PC-9 (cell line): Measurements from ENCODE around the gene CARS2. TPM values are rescaled to one million over a fixed set of nuclear protein-coding genes. Genes with fewer than 3 reads are reported as not detected.

ENCODE experiments used
- BruUV-seq: library from RNA; stranded (reverse); fragments of 400-500 nt; replicated peaks from 2 replicates; lab custom pipeline; 2021; lab: Mats Ljungman, UMichigan
- CTCF ChIA-PET: fragments of 300-600 bp; sonication (Branson Sonifier 250); formaldehyde crosslinking; loops from one replicate; lab custom pipeline; 2022; ENCODE audit warnings: antibody characterized with exemption; lab: Charles Lee
- POLR2A ChIA-PET: fragments of 300-600 bp; sonication (Branson Sonifier 250); formaldehyde crosslinking; loops from one replicate; lab custom pipeline; 2022; ENCODE audit warnings: antibody characterized with exemption; ENCODE audit not compliant: unreplicated experiment; lab: Charles Lee
- DNase-seq, 2 experiments: peaks; one replicate each; pipeline versions ENCODE4 v3.0.0 to v3.0.0-alpha.2; 2015 to 2022; ENCODE audit warnings: mixed read lengths in 1 of 2
- H2AFZ ChIP-seq: fragments of 200-600 bp; sonication (generic); 2 replicates; pipeline ENCODE4 v1.8.1; 2017; ENCODE audit warnings: antibody characterized with exemption
- H3F3A ChIP-seq: fragments of 200-600 bp; sonication (generic); 2 replicates; pipeline ENCODE4 v1.8.1; 2017; ENCODE audit warnings: antibody characterized with exemption, mild to moderate bottlenecking, low read depth; ENCODE audit not compliant: insufficient read depth
- H3K27ac ChIP-seq: fragments of 200-600 bp; sonication (generic); 2 replicates; pipeline ENCODE4 v1.6.1; 2016; ENCODE audit warnings: mixed run types
- H3K27me3 ChIP-seq: fragments of 200-600 bp; sonication (generic); 2 replicates; pipeline ENCODE4 v1.6.1; 2016; ENCODE audit warnings: low read depth, mixed run types; ENCODE audit not compliant: insufficient read depth
- H3K36me3 ChIP-seq: fragments of 200-600 bp; sonication (generic); 2 replicates; pipeline ENCODE4 v1.6.1; 2016; ENCODE audit warnings: low read depth, mixed run types
- H3K4me1 ChIP-seq: fragments of 200-600 bp; sonication (generic); replicated peaks from 2 replicates; pipeline ENCODE4 v1.6.1; 2016; ENCODE audit warnings: mixed run types; ENCODE audit not compliant: insufficient read depth
- H3K4me2 ChIP-seq: fragments of 200-600 bp; sonication (generic); 2 replicates; pipeline ENCODE4 v1.6.1; 2017; ENCODE audit warnings: mixed run types
- H3K4me3 ChIP-seq: fragments of 200-600 bp; sonication (generic); 2 replicates; pipeline ENCODE4 v1.6.1; 2016; ENCODE audit warnings: mixed run types
- H3K79me2 ChIP-seq: fragments of 200-600 bp; sonication (generic); 2 replicates; pipeline ENCODE4 v1.6.1; 2017; ENCODE audit warnings: low read depth, mixed run types
- H3K9me2 ChIP-seq: fragments of 200-600 bp; sonication (generic); 2 replicates; pipeline ENCODE4 v1.8.1; 2017; ENCODE audit warnings: mild to moderate bottlenecking; ENCODE audit not compliant: insufficient read depth
- H3K9me3 ChIP-seq: fragments of 200-600 bp; sonication (generic); 2 replicates; pipeline ENCODE4 v1.8.1; 2016; ENCODE audit warnings: low read depth; ENCODE audit not compliant: insufficient read depth
- H4K20me1 ChIP-seq: fragments of 200-600 bp; sonication (generic); 2 replicates; pipeline ENCODE4 v1.8.1; 2017; ENCODE audit not compliant: insufficient read depth
- CTCF ChIP-seq: fragments of 200-600 bp; sonication (generic); conservative IDR thresholded peaks from 2 replicates; pipeline ENCODE4 v1.6.1; 2017; ENCODE audit warnings: mixed run types, antibody characterized with exemption, mild to moderate bottlenecking, moderate library complexity
- EZH2 ChIP-seq: fragments of 200-600 bp; sonication (generic); IDR thresholded peaks from 2 replicates; pipeline ENCODE4 v1.8.0; 2017; ENCODE audit warnings: antibody characterized with exemption, low read depth
- intact Hi-C: fragments of 100-400 bp; cut with micrococcal nuclease; formaldehyde crosslinking; loops from one replicate; pipeline ENCODE4 v1.10.0; 2022; ENCODE audit not compliant: unreplicated experiment
- total RNA-seq: library from RNA; stranded (reverse); gene quantifications from 2 replicates; pipeline ENCODE4 v1.2.3, GENCODE V29; 2021

Gene CARS2
- total RNA-seq, 1 experiment from 2014 or later: 67.0 TPM

GRCh38 chr13:110638257-110638656 lies 67.7 kb downstream of the CARS2 start:
- Histone ChIP-seq H3K27me3 (no peaks in the 10 kb centered on the region), H3K4me1 (no peaks in the 10 kb centered on the region), H4K20me1 (peaks cover 37% of the 10 kb centered on the region), H3K9me2 (no peaks in the 10 kb centered on the region), H3K9me3 (no peaks in the 10 kb centered on the region), H3K36me3 (peaks cover 18% of the 10 kb centered on the region; the same call in 1 of the 2 replicates), H3F3A (peaks cover 19% of the 10 kb centered on the region; the same call in 1 of the 2 replicates), H3K4me3 (no peak overlapping the region), H3K4me2 (no peak overlapping the region), H2AFZ (no peak overlapping the region), H3K27ac (no peak overlapping the region), H3K79me2 (peaks cover 16% of the 10 kb centered on the region; the same call in 1 of the 2 replicates)
- DNase-seq: no peak
- BruUV-seq: no TSS peak
- ChIA-PET POLR2A (interaction anchor here (0.7 kb wide), 1 partner anchor 40 kb away, joined by 3 read pairs; no protein-coding TSS in a partner anchor), CTCF (no interaction called here)
- intact Hi-C loops: no loop called here
- TF ChIP-seq EZH2 (no peak), CTCF (no peak)

GRCh38 chr13:110637747-110638146 lies 68.2 kb downstream of the CARS2 start:
- Histone ChIP-seq H3K36me3 (peaks cover 18% of the 10 kb centered on the region; the same call in 1 of the 2 replicates), H3K27ac (no peak overlapping the region), H3K4me1 (no peaks in the 10 kb centered on the region), H4K20me1 (peaks cover 39% of the 10 kb centered on the region), H3K9me2 (no peaks in the 10 kb centered on the region), H3K9me3 (no peaks in the 10 kb centered on the region), H3K79me2 (peaks cover 16% of the 10 kb centered on the region; the same call in 1 of the 2 replicates), H3K4me3 (no peak overlapping the region), H3K4me2 (no peak overlapping the region), H2AFZ (no peak overlapping the region), H3F3A (peaks cover 16% of the 10 kb centered on the region; the same call in 1 of the 2 replicates), H3K27me3 (no peaks in the 10 kb centered on the region)
- DNase-seq: no peak
- intact Hi-C loops: no loop called here
- CTCF ChIA-PET: no interaction called here
- no peak for TF ChIP-seq EZH2
- no peak for TF ChIP-seq CTCF
- BruUV-seq: no TSS peak
- POLR2A ChIA-PET: no interaction called here

GRCh38 chr13:110637275-110637674 lies 68.6 kb downstream of the CARS2 start:
- no peak overlapping the region for H3K4me3 ChIP-seq
- intact Hi-C loops: no loop called here
- H3K27me3 ChIP-seq: no peaks in the 10 kb centered on the region
- no peaks in the 10 kb centered on the region for H3K4me1 ChIP-seq
- no peak for TF ChIP-seq EZH2
- TF ChIP-seq CTCF: no peak
- POLR2A ChIA-PET: no interaction called here
- no peaks in the 10 kb centered on the region for H3K9me2 ChIP-seq
- CTCF ChIA-PET: no interaction called here
- no TSS peak for BruUV-seq
- H3K27ac ChIP-seq: no peak overlapping the region
- no peak overlapping the region for H2AFZ ChIP-seq
- peaks cover 15% of the 10 kb centered on the region; the same call in 1 of the 2 replicates for H3F3A ChIP-seq
- H3K9me3 ChIP-seq: no peaks in the 10 kb centered on the region
- no peak for DNase-seq
- peaks cover 43% of the 10 kb centered on the region for H4K20me1 ChIP-seq
- no peak overlapping the region for H3K4me2 ChIP-seq
- peaks cover 20% of the 10 kb centered on the region; the same call in 1 of the 2 replicates for H3K79me2 ChIP-seq
- peaks cover 18% of the 10 kb centered on the region; the same call in 1 of the 2 replicates for H3K36me3 ChIP-seq
